ENCODE results near the gene SHISAL1.
"Not testable (repeated sequence)": the region's sequence is repeated elsewhere in the genome, so short reads cannot be mapped to it uniquely, and the experiment has no call there.

Gene SHISAL1

GRCh38 chr22:44302363-44302762 is 10.4 kb downstream of the SHISAL1 start:
- not testable (repeated sequence) for H3K4me3 Mint-ChIP-seq, DNase-seq, ATAC-seq, H3K4me1 Mint-ChIP-seq, H3K9me3 Mint-ChIP-seq
- Mint-ChIP-seq H3K27ac (peak overlapping the region in 1 of 2 donors; percentile 43), H3K27me3 (peaks cover 17% of the 10 kb centered on the region)

- no peak for ATAC-seq
- no peak overlapping the region for H3K4me3 Mint-ChIP-seq
- peaks cover 6% of the 10 kb centered on the region for H3K4me1 Mint-ChIP-seq
- H3K27ac Mint-ChIP-seq = no peak overlapping the region
- H3K9me3 Mint-ChIP-seq = no peaks in the 10 kb centered on the region
- H3K27me3 Mint-ChIP-seq = peaks cover 17% of the 10 kb centered on the region
- no peak for DNase-seq
These were observed 11.7 kb downstream of the SHISAL1 start for GRCh38 chr22:44301039-44301438.

- peaks cover 17% of the 10 kb centered on the region for H3K27me3 Mint-ChIP-seq
- no peak for ATAC-seq
- H3K4me1 Mint-ChIP-seq = no peaks in the 10 kb centered on the region
- no peak overlapping the region for H3K4me3 Mint-ChIP-seq
- H3K9me3 Mint-ChIP-seq = peaks cover 0 to under 1% of the 10 kb centered on the region in 2 donors
- DNase-seq = no peak
- no peak overlapping the region for H3K27ac Mint-ChIP-seq
These were observed 13.6 kb downstream of the SHISAL1 start for GRCh38 chr22:44299124-44299523.

- ATAC-seq = no peak
- Mint-ChIP-seq H3K27me3 (peaks cover 17% of the 10 kb centered on the region), H3K4me3 (no peak overlapping the region), H3K9me3 (peaks cover 0 to 5% of the 10 kb centered on the region in 2 donors), H3K4me1 (no peaks in the 10 kb centered on the region), H3K27ac (no peak overlapping the region)
- DNase-seq = no peak
These were observed 14.2 kb downstream of the SHISAL1 start for GRCh38 chr22:44298406-44299091.

GRCh38 chr22:44297470-44298061 is 15.2 kb downstream of the SHISAL1 start:
- no peak overlapping the region for H3K4me3 Mint-ChIP-seq
- DNase-seq = no peak
- H3K27ac Mint-ChIP-seq = no peak overlapping the region
- no peaks in the 10 kb centered on the region for H3K4me1 Mint-ChIP-seq
- H3K27me3 Mint-ChIP-seq = peaks cover 17% of the 10 kb centered on the region
- peaks cover 0 to 5% of the 10 kb centered on the region in 2 donors for H3K9me3 Mint-ChIP-seq
- no peak for ATAC-seq

- DNase-seq = no peak
- Mint-ChIP-seq H3K4me1 (no peaks in the 10 kb centered on the region), H3K9me3 (peaks cover 0 to 5% of the 10 kb centered on the region in 2 donors), H3K27me3 (peaks cover 12% of the 10 kb centered on the region), H3K4me3 (no peak overlapping the region), H3K27ac (no peak overlapping the region)
- ATAC-seq = no peak
These were observed 17.3 kb downstream of the SHISAL1 start for GRCh38 chr22:44295406-44295805.

- ATAC-seq = no peak
- no peaks in the 10 kb centered on the region for H3K27me3 Mint-ChIP-seq
- H3K27ac Mint-ChIP-seq = no peak overlapping the region
- DNase-seq = no peak
- H3K9me3 Mint-ChIP-seq = peaks cover 0 to 5% of the 10 kb centered on the region in 2 donors
- H3K4me1 Mint-ChIP-seq = no peaks in the 10 kb centered on the region
- H3K4me3 Mint-ChIP-seq = no peak overlapping the region
These were observed 18.9 kb downstream of the SHISAL1 start for GRCh38 chr22:44293876-44294275.

GRCh38 chr22:44293034-44293433 is 19.7 kb downstream of the SHISAL1 start:
- Mint-ChIP-seq H3K27ac (no peak overlapping the region), H3K4me3 (no peak overlapping the region), H3K4me1 (no peaks in the 10 kb centered on the region), H3K27me3 (no peaks in the 10 kb centered on the region), H3K9me3 (peaks cover 0 to 5% of the 10 kb centered on the region in 2 donors)
- ATAC-seq (no peak), DNase-seq (no peak)

GRCh38 chr22:44292521-44292920 is 20.2 kb downstream of the SHISAL1 start:
- Mint-ChIP-seq H3K9me3 (peaks cover 0 to 5% of the 10 kb centered on the region in 2 donors), H3K27me3 (no peaks in the 10 kb centered on the region), H3K4me1 (no peaks in the 10 kb centered on the region), H3K27ac (no peak overlapping the region), H3K4me3 (no peak overlapping the region)
- DNase-seq (no peak), ATAC-seq (no peak)

- Mint-ChIP-seq H3K4me1 (no peaks in the 10 kb centered on the region), H3K27me3 (no peaks in the 10 kb centered on the region), H3K9me3 (peaks cover 0 to 5% of the 10 kb centered on the region in 2 donors), H3K27ac (no peak overlapping the region), H3K4me3 (no peak overlapping the region)
- no peak for DNase-seq
- ATAC-seq = no peak
These were observed 20.9 kb downstream of the SHISAL1 start for GRCh38 chr22:44291674-44292360.

- ATAC-seq (no peak), DNase-seq (no peak)
- Mint-ChIP-seq H3K9me3 (peaks cover 0 to 5% of the 10 kb centered on the region in 2 donors), H3K4me1 (no peaks in the 10 kb centered on the region), H3K4me3 (no peak overlapping the region), H3K27me3 (no peaks in the 10 kb centered on the region), H3K27ac (no peak overlapping the region)
These were observed 21.5 kb downstream of the SHISAL1 start for GRCh38 chr22:44291265-44291664.

- DNase-seq (no peak), ATAC-seq (no peak)
- H3K4me3 Mint-ChIP-seq = no peak overlapping the region
- no peaks in the 10 kb centered on the region for H3K4me1 Mint-ChIP-seq
- H3K27me3 Mint-ChIP-seq = peaks cover 6% of the 10 kb centered on the region
- no peak overlapping the region for H3K27ac Mint-ChIP-seq
- H3K9me3 Mint-ChIP-seq = peaks cover 0 to 5% of the 10 kb centered on the region in 2 donors
These were observed 23.2 kb downstream of the SHISAL1 start for GRCh38 chr22:44289414-44290171.

GRCh38 chr22:44288913-44289312 is 23.8 kb downstream of the SHISAL1 start:
- DNase-seq = no peak
- Mint-ChIP-seq H3K9me3 (peaks cover 0 to 3% of the 10 kb centered on the region in 2 donors), H3K27me3 (peaks cover 8% of the 10 kb centered on the region), H3K4me3 (no peak overlapping the region), H3K4me1 (no peaks in the 10 kb centered on the region), H3K27ac (no peak overlapping the region)
- no peak for ATAC-seq

GRCh38 chr22:44287741-44288140 is 25.0 kb downstream of the SHISAL1 start:
- no peak for DNase-seq
- H3K9me3 Mint-ChIP-seq = no peaks in the 10 kb centered on the region
- H3K27me3 Mint-ChIP-seq = peaks cover 13% of the 10 kb centered on the region
- no peak overlapping the region for H3K4me3 Mint-ChIP-seq
- no peak for ATAC-seq
- no peaks in the 10 kb centered on the region for H3K4me1 Mint-ChIP-seq
- no peak overlapping the region for H3K27ac Mint-ChIP-seq

GRCh38 chr22:44287121-44287693 is 25.5 kb downstream of the SHISAL1 start:
- Mint-ChIP-seq H3K27ac (peak overlapping the region in 1 of 2 donors; percentile 37), H3K27me3 (peaks cover 17% of the 10 kb centered on the region), H3K4me1 (no peaks in the 10 kb centered on the region), H3K9me3 (no peaks in the 10 kb centered on the region), H3K4me3 (no peak overlapping the region)
- DNase-seq = no peak
- ATAC-seq = no peak

Data from stimulated activated naive CD8-positive, alpha-beta T cell treated with anti-CD3 and anti-CD28 coated beads, Interleukin-15, amount 100 ng/mL, for 72 hours (primary cell).